Peyer's patch (tissue), 4 donors: ENCODE measurements around the gene FNBP1. TPM values are rescaled to one million over a fixed set of nuclear protein-coding genes. Genes with fewer than 3 reads are reported as not detected.

Source experiments
- DNase-seq, 3 donors: peaks; one replicate each; pipeline ENCODE4 v3.0.0-alpha.2; 2017 to 2019
- H3K27ac ChIP-seq, 4 donors: fragments of 200-600 bp; sonication (generic); one replicate each; pipeline ENCODE4 v1.5.1; 2016 to 2019
- H3K27me3 ChIP-seq, 2 donors: fragments of 200-600 bp; sonication (generic); one replicate each; pipeline ENCODE4 v1.5.1; 2019
- H3K36me3 ChIP-seq, 3 donors: fragments of 200-600 bp; sonication (generic); one replicate each; pipeline ENCODE4 v1.5.1; 2016 to 2019
- H3K4me1 ChIP-seq, 4 donors: fragments of 200-600 bp; sonication (generic); one replicate each; pipeline ENCODE4 v1.5.1; 2016 to 2019
- H3K4me3 ChIP-seq, 4 donors: fragments of 200-600 bp; sonication (generic); 1 replicate in 3 of 4; 2 replicates in 1 of 4; pipeline ENCODE4 v1.5.1; 2016 to 2019; ENCODE audit warnings: mild to moderate bottlenecking in 1 of 4
- H3K9me3 ChIP-seq, 4 donors: fragments of 200-600 bp; sonication (generic); one replicate each; pipeline ENCODE4 v1.5.1; 2016 to 2019; ENCODE audit warnings: mild to moderate bottlenecking in 1 of 4
- CTCF ChIP-seq, 6 experiments: fragments of 450-650 bp in 4 of 6; fragments of 200-600 bp in 2 of 6; sonication (generic) in 1 of 6; IDR thresholded peaks; one replicate each; pipeline ENCODE4 v1.5.1; 2017 to 2019; ENCODE audit warnings: antibody characterized with exemption in 6 of 6, mild to moderate bottlenecking in 3 of 6, moderate library complexity in 1 of 6
- POLR2A ChIP-seq, 2 donors: fragments of 450-650 bp; IDR thresholded peaks; one replicate each; pipeline ENCODE4 v1.5.1; 2017; ENCODE audit warnings: antibody characterized with exemption in 2 of 2, mild to moderate bottlenecking in 2 of 2, moderate library complexity in 2 of 2
- total RNA-seq, 4 donors: library from RNA; depleted of rRNA; stranded (reverse); fragments of >200 nt; gene quantifications; one replicate each; pipeline ENCODE4 v1.1.0, GENCODE V29; 2016

Gene FNBP1
- total RNA-seq, 4 donors from 2014 or later = 9.8 to 163 (median 22.2) TPM

DNA sequence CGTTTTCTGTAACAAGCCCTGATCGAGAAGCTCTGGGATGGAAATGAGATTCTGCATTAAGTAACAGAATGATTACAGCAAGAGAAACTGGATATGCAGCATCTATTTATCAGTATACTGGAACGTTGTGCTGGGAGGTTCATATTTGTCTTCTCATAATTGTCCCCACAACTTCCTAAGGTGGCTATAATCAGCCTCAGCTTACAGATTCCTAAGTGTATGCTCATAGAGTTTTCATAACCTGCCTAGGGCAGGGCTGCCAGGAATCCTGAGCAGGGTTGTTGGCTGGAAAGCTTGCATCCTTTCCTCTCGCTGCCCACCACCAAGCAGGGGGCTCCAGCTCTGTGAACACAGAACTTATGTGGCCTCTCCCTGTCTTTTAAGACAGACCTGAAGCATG lies 70.2 kb downstream of the FNBP1 start:
- Histone ChIP-seq H3K36me3 (peaks cover 0 to 7% (median 0%) of the 10 kb centered on the region in 3 donors), H3K4me1 (peaks cover 0 to 17% (median 0%) of the 10 kb centered on the region in 4 donors), H3K9me3 (no peaks in the 10 kb centered on the region), H3K27me3 (no peaks in the 10 kb centered on the region), H3K27ac (no peak overlapping the region), H3K4me3 (no peak overlapping the region)
- DNase-seq = peak in 1 of 3 donors; percentile 13
- TF ChIP-seq CTCF (IDR thresholded peaks at IDR 0.05) = no peak
- TF ChIP-seq POLR2A (IDR thresholded peaks at IDR 0.05) = no peak

DNA sequence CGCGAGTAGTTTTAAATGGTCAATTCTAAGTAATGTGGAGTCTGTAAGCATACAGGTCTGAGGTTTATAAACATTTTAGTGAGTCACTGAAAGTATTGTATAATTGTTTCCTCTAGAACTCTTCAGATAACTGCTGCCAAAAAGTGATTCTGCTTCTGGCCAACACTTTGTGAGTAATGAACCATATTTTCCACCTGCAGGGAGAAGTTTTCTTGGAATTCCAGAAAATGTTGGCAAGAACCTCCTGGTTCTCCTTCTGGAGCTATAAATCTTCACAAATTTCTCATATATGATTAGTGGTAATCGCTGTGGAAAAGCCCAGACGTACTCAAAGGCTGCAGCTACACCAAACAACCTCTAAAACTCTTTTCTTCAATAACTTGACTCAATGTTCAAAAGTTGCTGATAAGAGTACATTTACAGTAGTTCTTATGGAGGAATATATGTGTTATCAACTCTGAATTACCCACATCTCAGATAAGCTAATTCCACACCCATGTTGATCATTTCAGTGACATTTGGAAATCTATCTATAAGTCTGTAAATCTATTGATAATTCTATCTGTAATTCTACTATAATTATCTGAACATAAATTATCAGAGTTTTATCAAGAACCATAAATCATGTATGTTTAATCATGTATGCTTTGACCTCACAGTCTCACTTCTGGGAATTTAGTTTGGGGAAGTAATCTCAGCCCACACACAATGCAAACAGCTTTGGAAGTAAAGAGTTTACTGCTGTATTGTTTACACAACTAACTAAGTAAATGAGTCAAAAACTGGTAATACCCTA lies 74.1 kb downstream of the FNBP1 start:
- peak overlapping the region in 3 of 4 donors; percentile 28 to 50 (median 46) for H3K27ac ChIP-seq
- no peaks in the 10 kb centered on the region for H3K27me3 ChIP-seq
- no peaks in the 10 kb centered on the region for H3K36me3 ChIP-seq
- H3K9me3 ChIP-seq = no peaks in the 10 kb centered on the region
- peaks cover 0 to 24% (median 6%) of the 10 kb centered on the region in 4 donors for H3K4me1 ChIP-seq
- no peak overlapping the region for H3K4me3 ChIP-seq
- TF ChIP-seq POLR2A (IDR thresholded peaks at IDR 0.05) (no peak), CTCF (IDR thresholded peaks at IDR 0.05) (peak in 1 of 6 experiments; percentile 16)
- DNase-seq = peak in 1 of 3 donors; percentile 8

- DNase-seq = no peak
- Histone ChIP-seq H3K27me3 (no peaks in the 10 kb centered on the region), H3K9me3 (no peaks in the 10 kb centered on the region), H3K4me1 (peaks cover 0 to 34% (median 10%) of the 10 kb centered on the region in 4 donors), H3K27ac (peak overlapping the region; percentile 64 to 80 (median 78)), H3K36me3 (no peaks in the 10 kb centered on the region), H3K4me3 (no peak overlapping the region)
- TF ChIP-seq CTCF (IDR thresholded peaks at IDR 0.05) (no peak), POLR2A (IDR thresholded peaks at IDR 0.05) (no peak)
Measured at GRCh38 chr9:129964901-129965734, 77.9 kb downstream of the FNBP1 start.

GRCh38 chr9:129962889-129963703 lies 79.9 kb downstream of the FNBP1 start:
- Histone ChIP-seq H3K9me3 (no peaks in the 10 kb centered on the region), H3K27ac (peak overlapping the region; percentile 63 to 80 (median 78)), H3K27me3 (no peaks in the 10 kb centered on the region), H3K4me1 (peaks cover 0 to 18% (median 10%) of the 10 kb centered on the region in 4 donors), H3K36me3 (no peaks in the 10 kb centered on the region), H3K4me3 (peak overlapping the region; percentile 3 to 49 (median 25))
- DNase-seq = peak in 2 of 3 donors; percentile 78 to 83
- TF ChIP-seq CTCF (IDR thresholded peaks at IDR 0.05) = no peak
- TF ChIP-seq POLR2A (IDR thresholded peaks at IDR 0.05) = peak in 1 of 2 donors; percentile 23

DNA sequence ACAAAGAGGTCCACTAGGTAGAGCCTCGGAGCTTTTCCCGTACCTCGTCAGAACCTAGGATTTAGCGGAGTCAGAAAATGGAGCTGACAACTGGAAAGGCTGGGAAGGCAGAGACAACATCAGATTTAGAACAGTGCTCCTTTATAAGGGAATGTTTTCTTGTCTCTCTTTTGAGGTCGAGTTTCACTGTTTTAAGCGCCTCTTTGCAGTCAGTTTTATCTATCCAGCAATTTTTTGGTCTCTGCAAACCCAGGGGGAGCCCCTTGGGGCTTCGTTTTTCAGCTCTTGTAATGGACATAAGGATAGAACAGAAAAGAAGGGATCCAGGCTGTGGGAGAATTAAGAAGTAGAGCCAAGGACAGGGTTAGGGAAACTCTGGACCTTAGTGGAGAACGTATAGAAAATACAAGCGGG lies 80.5 kb downstream of the FNBP1 start:
- H3K4me3 ChIP-seq = peak overlapping the region; percentile 3 to 49 (median 25)
- DNase-seq = no peak
- peak overlapping the region; percentile 63 to 80 (median 78) for H3K27ac ChIP-seq
- no peaks in the 10 kb centered on the region for H3K36me3 ChIP-seq
- TF ChIP-seq POLR2A (IDR thresholded peaks at IDR 0.05) (no peak), CTCF (IDR thresholded peaks at IDR 0.05) (no peak)
- H3K27me3 ChIP-seq = no peaks in the 10 kb centered on the region
- no peaks in the 10 kb centered on the region for H3K9me3 ChIP-seq
- peaks cover 0 to 17% (median 10%) of the 10 kb centered on the region in 4 donors for H3K4me1 ChIP-seq
